Measurements from ENCODE around the gene OSBPL5. TPM values are rescaled to one million over a fixed set of nuclear protein-coding genes. Genes with fewer than 3 reads are reported as not detected.

The OSBPL5 gene
- total and polyA plus RNA-seq, 2 donors from 2014 or later = 8.5 to 63.0 TPM

DNA sequence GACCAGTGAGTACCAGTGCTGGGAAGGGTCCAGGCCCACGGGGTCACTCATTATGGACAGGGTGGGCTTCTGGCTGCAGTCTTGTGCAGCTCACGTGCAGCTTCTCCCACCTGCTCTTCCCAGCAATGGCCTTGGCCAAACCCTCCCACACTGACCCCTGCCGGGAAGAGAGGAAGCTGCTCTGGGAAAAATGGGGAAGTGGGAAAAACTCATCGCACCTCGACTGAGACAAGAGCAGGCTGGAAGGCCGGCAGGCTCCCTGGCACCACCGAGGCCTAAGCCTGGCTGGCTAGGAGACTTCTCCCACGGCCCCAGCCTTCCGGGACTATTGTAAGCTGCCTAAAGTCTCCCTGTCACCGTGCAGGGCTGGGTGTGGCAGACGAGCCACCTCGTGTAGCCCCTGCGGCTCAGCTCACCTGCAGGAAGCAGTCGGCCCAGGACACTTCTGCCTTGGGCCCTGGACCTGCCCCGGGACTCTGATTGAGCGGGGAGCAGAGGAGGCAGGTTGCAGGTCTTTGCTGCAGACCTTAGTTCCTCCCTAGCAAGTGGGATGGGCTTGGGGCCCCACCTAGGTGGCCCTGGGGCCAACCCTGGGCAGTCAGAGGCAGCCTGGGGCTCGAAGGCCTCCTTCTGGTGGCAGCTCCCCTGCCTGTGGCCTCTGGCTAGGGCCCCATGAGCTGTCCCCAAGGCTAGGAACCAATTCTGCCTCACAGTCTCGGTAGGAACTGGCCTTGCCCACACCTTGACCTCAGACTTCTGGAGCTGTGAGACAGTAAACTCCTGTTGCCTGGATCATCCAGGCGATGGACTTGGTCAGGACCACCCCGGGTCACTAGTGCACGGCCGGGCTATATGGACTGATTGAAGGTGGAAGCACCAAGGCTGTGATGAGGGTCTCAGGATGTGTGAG is 30.4 kb upstream of the OSBPL5 start:
- Histone ChIP-seq H3K9ac (ENCODE audit: low read length in 3 of 3) (no peak overlapping the region), H3K27ac (ENCODE audit: low read depth in 2 of 2, low read length in 2 of 2) (no peak overlapping the region), H3K27me3 (ENCODE audit: control insufficient read depth, insufficient read depth, low read length) (no peaks in the 10 kb centered on the region), H3K4me3 (ENCODE audit: low read length in 3 of 3) (no peak overlapping the region), H3K9me3 (ENCODE audit: control insufficient read depth in 2 of 3, insufficient read depth in 1 of 3, low read length in 3 of 3) (no peaks in the 10 kb centered on the region), H3K4me1 (ENCODE audit: control insufficient read depth in 2 of 3, insufficient read depth in 2 of 3, low read depth in 1 of 3, low read length in 3 of 3) (no peaks in the 10 kb centered on the region), H3K36me3 (ENCODE audit: control insufficient read depth in 2 of 3, insufficient read depth in 3 of 3, low read length in 3 of 3) (no peaks in the 10 kb centered on the region)
- FAIRE-seq (no peak), DNase-seq (peak in 4 of 5 donors; percentile 52 to 72 (median 62))
- TF ChIP-seq, protein P1, sequence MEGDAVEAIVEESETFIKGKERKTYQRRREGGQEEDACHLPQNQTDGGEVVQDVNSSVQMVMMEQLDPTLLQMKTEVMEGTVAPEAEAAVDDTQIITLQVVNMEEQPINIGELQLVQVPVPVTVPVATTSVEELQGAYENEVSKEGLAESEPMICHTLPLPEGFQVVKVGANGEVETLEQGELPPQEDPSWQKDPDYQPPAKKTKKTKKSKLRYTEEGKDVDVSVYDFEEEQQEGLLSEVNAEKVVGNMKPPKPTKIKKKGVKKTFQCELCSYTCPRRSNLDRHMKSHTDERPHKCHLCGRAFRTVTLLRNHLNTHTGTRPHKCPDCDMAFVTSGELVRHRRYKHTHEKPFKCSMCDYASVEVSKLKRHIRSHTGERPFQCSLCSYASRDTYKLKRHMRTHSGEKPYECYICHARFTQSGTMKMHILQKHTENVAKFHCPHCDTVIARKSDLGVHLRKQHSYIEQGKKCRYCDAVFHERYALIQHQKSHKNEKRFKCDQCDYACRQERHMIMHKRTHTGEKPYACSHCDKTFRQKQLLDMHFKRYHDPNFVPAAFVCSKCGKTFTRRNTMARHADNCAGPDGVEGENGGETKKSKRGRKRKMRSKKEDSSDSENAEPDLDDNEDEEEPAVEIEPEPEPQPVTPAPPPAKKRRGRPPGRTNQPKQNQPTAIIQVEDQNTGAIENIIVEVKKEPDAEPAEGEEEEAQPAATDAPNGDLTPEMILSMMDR (IDR thresholded peaks at IDR 0.05; ENCODE audit: borderline replicate concordance, extremely low read depth, insufficient read depth) = peak; percentile 22
- intact Hi-C loops (cut with DNase I) = no loop called here

DNA sequence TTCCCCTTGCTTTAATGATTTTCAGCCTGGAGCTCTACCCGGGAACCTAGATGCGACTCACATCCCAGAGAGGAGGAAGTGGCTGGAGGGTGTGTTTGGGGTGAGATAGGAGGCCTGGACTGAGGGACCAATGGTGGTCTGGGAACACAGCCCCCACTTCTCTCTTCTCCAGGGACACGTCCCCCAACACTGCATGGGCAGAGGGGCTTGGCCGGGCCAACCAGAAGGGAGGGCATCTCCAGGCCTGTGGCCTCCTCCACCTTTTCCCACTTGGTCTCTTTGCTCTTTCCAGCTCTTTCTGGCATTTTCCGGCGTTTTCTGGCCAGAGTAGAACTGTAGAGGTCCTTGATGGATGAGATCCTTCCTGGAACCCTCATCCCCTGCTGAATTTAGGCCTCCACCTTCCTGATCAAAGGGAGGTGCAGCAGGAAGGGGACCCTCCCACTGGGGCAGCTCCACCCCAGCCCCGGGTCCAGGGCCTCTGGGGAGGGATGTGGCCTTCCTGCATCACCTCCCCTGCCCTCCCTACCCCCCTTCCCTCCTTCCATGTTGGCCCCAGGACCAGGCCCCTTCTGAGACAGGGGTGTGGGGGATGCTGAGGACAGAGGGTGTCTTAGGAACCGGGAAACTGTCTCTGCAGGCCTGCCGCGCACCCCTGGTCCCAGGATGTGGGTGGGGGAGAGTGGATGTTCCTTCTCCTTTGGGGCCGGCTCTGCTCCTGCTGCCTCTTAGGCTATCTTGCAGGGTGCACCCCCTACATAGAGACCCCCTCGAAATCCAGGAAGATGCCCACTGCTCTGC is 29.1 kb upstream of the OSBPL5 start:
- FAIRE-seq (no peak), DNase-seq (no peak)
- H3K36me3 ChIP-seq (ENCODE audit: control insufficient read depth in 2 of 3, insufficient read depth in 3 of 3, low read length in 3 of 3) = no peaks in the 10 kb centered on the region
- H3K27ac ChIP-seq (ENCODE audit: low read depth in 2 of 2, low read length in 2 of 2) = no peak overlapping the region
- no peak overlapping the region for H3K9ac ChIP-seq (ENCODE audit: low read length in 3 of 3)
- no peaks in the 10 kb centered on the region for H3K9me3 ChIP-seq (ENCODE audit: control insufficient read depth in 2 of 3, insufficient read depth in 1 of 3, low read length in 3 of 3)
- H3K4me3 ChIP-seq (ENCODE audit: low read length in 3 of 3) = no peak overlapping the region
- TF ChIP-seq, protein P1 (IDR thresholded peaks at IDR 0.05; ENCODE audit: borderline replicate concordance, extremely low read depth, insufficient read depth) = no peak
- H3K4me1 ChIP-seq (ENCODE audit: control insufficient read depth in 2 of 3, insufficient read depth in 2 of 3, low read depth in 1 of 3, low read length in 3 of 3) = no peaks in the 10 kb centered on the region
- no peaks in the 10 kb centered on the region for H3K27me3 ChIP-seq (ENCODE audit: control insufficient read depth, insufficient read depth, low read length)
- intact Hi-C loops (cut with DNase I) = no loop called here

DNA sequence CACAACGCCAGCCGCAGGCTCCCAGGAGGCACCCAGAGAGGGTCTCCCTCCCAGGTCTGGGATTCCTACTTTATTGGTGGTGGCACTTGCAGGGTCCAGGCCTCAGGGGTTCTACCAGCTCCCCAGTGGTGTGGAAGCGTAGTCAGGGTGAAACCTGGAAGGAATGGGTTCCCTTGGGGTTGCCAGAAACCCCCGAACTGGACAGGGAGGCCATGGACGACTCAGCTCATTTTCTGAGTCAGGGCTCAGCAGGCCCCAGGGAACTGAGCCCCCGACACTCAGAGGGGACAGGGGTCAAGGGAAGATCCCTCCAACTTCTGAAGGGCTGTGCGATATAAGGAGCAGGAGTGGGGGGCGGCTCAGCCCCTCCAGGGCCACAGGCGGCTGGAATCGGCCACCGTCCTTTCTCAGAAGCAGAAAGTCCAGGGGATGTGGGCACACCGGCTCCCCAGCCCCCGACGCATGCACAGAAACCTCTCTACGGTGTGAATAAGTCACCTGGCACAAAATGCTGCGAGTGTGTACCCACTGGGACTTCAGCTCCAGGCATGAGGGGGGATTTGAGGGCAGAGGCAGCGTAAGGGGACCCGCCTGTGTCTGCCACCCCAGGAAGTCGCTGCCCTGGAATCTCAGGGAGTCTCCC is 28.4 kb upstream of the OSBPL5 start:
- FAIRE-seq (no peak), DNase-seq (no peak)
- Histone ChIP-seq H3K36me3 (ENCODE audit: control insufficient read depth in 2 of 3, insufficient read depth in 3 of 3, low read length in 3 of 3) (no peaks in the 10 kb centered on the region), H3K4me1 (ENCODE audit: control insufficient read depth in 2 of 3, insufficient read depth in 2 of 3, low read depth in 1 of 3, low read length in 3 of 3) (no peaks in the 10 kb centered on the region), H3K9ac (ENCODE audit: low read length in 3 of 3) (no peak overlapping the region), H3K9me3 (ENCODE audit: control insufficient read depth in 2 of 3, insufficient read depth in 1 of 3, low read length in 3 of 3) (no peaks in the 10 kb centered on the region), H3K4me3 (ENCODE audit: low read length in 3 of 3) (no peak overlapping the region), H3K27me3 (ENCODE audit: control insufficient read depth, insufficient read depth, low read length) (no peaks in the 10 kb centered on the region), H3K27ac (ENCODE audit: low read depth in 2 of 2, low read length in 2 of 2) (no peak overlapping the region)
- intact Hi-C loops (cut with DNase I) = no loop called here
- TF ChIP-seq, protein P1 (IDR thresholded peaks at IDR 0.05; ENCODE audit: borderline replicate concordance, extremely low read depth, insufficient read depth) = no peak
